ENCODE measurements around the gene ARHGAP12. TPM values are rescaled to one million over a fixed set of nuclear protein-coding genes. Genes with fewer than 3 reads are reported as not detected.

ARHGAP12 gene
- total RNA-seq, 8 experiments from 2014 or later: 20.9 to 50.3 (median 29.7) TPM

GRCh38 chr10:31759124-31759798 is 169.4 kb downstream of the ARHGAP12 start:
- peak in 5 of 8 experiments; percentile 40 to 55 (median 46) for ATAC-seq (replicated peaks in 6 of 8)
- H3K4me3 ChIP-seq: peak overlapping the region; percentile 64 to 78 (median 72)
- peak overlapping the region; percentile 82 to 96 for H3K27ac ChIP-seq
- WGBS, 10 experiments: 0 to 24% (median 11%) methylated on average over 1 to 9 of the region's 36 CpGs; no CpG with 5 or more reads in 5 of the 10 experiments
- in situ Hi-C loops (cut with MboI; ENCODE audit: low pct_unique_long_range_greater_than_20kb in 2 of 9, low sequenced_read_pairs in 9 of 9, unreplicated experiment in 9 of 9): no loop called here
- H3K4me1 ChIP-seq (replicated peaks in 1 of 2): peaks cover 29 to 37% of the 10 kb centered on the region in 2 donors

GRCh38 chr10:31758495-31758894 is 170.1 kb downstream of the ARHGAP12 start:
- Histone ChIP-seq H3K4me3 (peak overlapping the region in 3 of 5 donors; percentile 71 to 73 (median 72)), H3K4me1 (replicated peaks in 1 of 2) (peaks cover 29 to 37% of the 10 kb centered on the region in 2 donors), H3K27ac (peak overlapping the region; percentile 8 to 96)
- in situ Hi-C loops (cut with MboI; ENCODE audit: low pct_unique_long_range_greater_than_20kb in 2 of 9, low sequenced_read_pairs in 9 of 9, unreplicated experiment in 9 of 9): no loop called here
- ATAC-seq (replicated peaks in 6 of 8): peak in 2 of 8 experiments; percentile 2 to 7
- 0 to 86% (median 40%) methylated on average over 3 to 5 of the region's 5 CpGs; no CpG with 5 or more reads in 2 of the 10 experiments for WGBS, 10 experiments

- peak overlapping the region; percentile 27 to 96 for H3K27ac ChIP-seq
- in situ Hi-C loops (cut with MboI; ENCODE audit: low pct_unique_long_range_greater_than_20kb in 2 of 9, low sequenced_read_pairs in 9 of 9, unreplicated experiment in 9 of 9): no loop called here
- peaks cover 29 to 36% of the 10 kb centered on the region in 2 donors for H3K4me1 ChIP-seq (replicated peaks in 1 of 2)
- no peak overlapping the region for H3K4me3 ChIP-seq
- 39 to 94% (median 63%) methylated on average over 3 to 5 of the region's 7 CpGs; no CpG with 5 or more reads in 3 of the 10 experiments for WGBS, 10 experiments
- no peak for ATAC-seq (replicated peaks in 6 of 8)
Measured at GRCh38 chr10:31757831-31758230, 170.8 kb downstream of the ARHGAP12 start.

- Histone ChIP-seq H3K4me1 (replicated peaks in 1 of 2) (peaks cover 28 to 31% of the 10 kb centered on the region in 2 donors), H3K4me3 (no peak overlapping the region), H3K27ac (peak overlapping the region; percentile 27 to 96)
- WGBS, 10 experiments: 60 to 100% (median 72%) methylated on average over 1 to 8 of the region's 9 CpGs; no CpG with 5 or more reads in 4 of the 10 experiments
- ATAC-seq (replicated peaks in 6 of 8): no peak
- in situ Hi-C loops (cut with MboI; ENCODE audit: low pct_unique_long_range_greater_than_20kb in 2 of 9, low sequenced_read_pairs in 9 of 9, unreplicated experiment in 9 of 9): no loop called here
Measured at GRCh38 chr10:31757386-31757791, 171.2 kb downstream of the ARHGAP12 start.

DNA sequence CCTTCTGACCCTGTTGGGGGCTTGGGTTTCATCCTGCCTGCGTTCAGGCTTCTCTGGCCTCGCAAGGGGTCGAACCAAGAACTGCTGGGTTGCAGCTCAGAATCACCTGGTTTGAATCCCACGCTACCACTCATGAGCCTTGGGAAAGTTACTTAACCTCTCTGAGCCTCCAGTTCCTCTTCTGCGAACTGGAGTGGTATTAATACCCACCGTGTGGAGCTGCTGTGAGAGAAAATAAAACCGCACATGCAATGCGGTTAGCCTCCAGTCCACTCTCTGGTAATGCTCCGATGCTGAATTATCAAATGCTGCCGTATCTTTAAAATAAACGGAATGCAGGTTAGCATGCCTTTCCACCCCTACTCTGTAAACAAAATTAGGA is 171.9 kb downstream of the ARHGAP12 start:
- 53 to 86% (median 76%) methylated on average over 1 to 10 of the region's 11 CpGs; no CpG with 5 or more reads in 1 of the 10 experiments for WGBS, 10 experiments
- Histone ChIP-seq H3K27ac (no peak overlapping the region), H3K4me3 (no peak overlapping the region), H3K4me1 (replicated peaks in 1 of 2) (peaks cover 26 to 27% of the 10 kb centered on the region in 2 donors)
- no peak for ATAC-seq (replicated peaks in 6 of 8)
- in situ Hi-C loops (cut with MboI; ENCODE audit: low pct_unique_long_range_greater_than_20kb in 2 of 9, low sequenced_read_pairs in 9 of 9, unreplicated experiment in 9 of 9): no loop called here

- Histone ChIP-seq H3K4me1 (replicated peaks in 1 of 2) (peaks cover 24 to 25% of the 10 kb centered on the region in 2 donors), H3K27ac (no peak overlapping the region), H3K4me3 (no peak overlapping the region)
- in situ Hi-C loops (cut with MboI; ENCODE audit: low pct_unique_long_range_greater_than_20kb in 2 of 9, low sequenced_read_pairs in 9 of 9, unreplicated experiment in 9 of 9): no loop called here
- 40 to 100% (median 91%) methylated on average over 1 to 5 of the region's 10 CpGs; no CpG with 5 or more reads in 5 of the 10 experiments for WGBS, 10 experiments
- ATAC-seq (replicated peaks in 6 of 8): no peak
Measured at GRCh38 chr10:31756101-31756728, 172.4 kb downstream of the ARHGAP12 start.

Other genes starting within 250 kb of the ARHGAP12 start
- gene KIF5B, start 127.6 kb upstream of the ARHGAP12 start, total RNA-seq: 100 to 1,000 TPM in 5 of 8 experiments, 10 to 100 TPM in 3; 86.4 to 139 (median 115) TPM